ENCODE measurements around the gene ANO10. TPM values are rescaled to one million over a fixed set of nuclear protein-coding genes. Genes with fewer than 3 reads are reported as not detected.

Gene ANO10
- total and polyA plus RNA-seq, 7 donors = 9.0 to 30.5 (median 16.8) TPM

- DNase-seq = no peak
- WGBS, 2 donors = 93 to 94% methylated on average over 11 of the region's 11 CpGs
- no peak for TF ChIP-seq POLR2AphosphoS5 (IDR thresholded peaks at IDR 0.05)
- no peak for TF ChIP-seq CTCF (IDR thresholded peaks at IDR 0.05)
- TF ChIP-seq EP300 (IDR thresholded peaks at IDR 0.05) = no peak
- TF ChIP-seq POLR2A (IDR thresholded peaks at IDR 0.05) = no peak
- no peaks in the 10 kb centered on the region for H3K9me3 ChIP-seq
- no peak overlapping the region for H3K4me3 ChIP-seq
- H3K4me1 ChIP-seq = peaks cover 0 to 19% (median 7%) of the 10 kb centered on the region in 4 donors
- H3K27ac ChIP-seq = no peak overlapping the region
- intact Hi-C loops (cut with DNase I) = loop anchor here (5.0 kb wide), 1 partner anchor 130 kb away; the partner anchor contains the start of gene SNRK
- no peaks in the 10 kb centered on the region for H3K36me3 ChIP-seq
- no peaks in the 10 kb centered on the region for H3K27me3 ChIP-seq
Observed at GRCh38 chr3:43417133-43417532, 204.7 kb downstream of the ANO10 start.

GRCh38 chr3:43415088-43415487, 206.7 kb downstream of the ANO10 start:
- Histone ChIP-seq H3K27me3 (no peaks in the 10 kb centered on the region), H3K9me3 (no peaks in the 10 kb centered on the region), H3K4me3 (no peak overlapping the region), H3K4me1 (peaks cover 0 to 26% (median 13%) of the 10 kb centered on the region in 4 donors), H3K27ac (no peak overlapping the region), H3K36me3 (no peaks in the 10 kb centered on the region)
- intact Hi-C loops (cut with DNase I) = loop anchor here (5.0 kb wide), 1 partner anchor 128 kb away; the partner anchor contains the start of gene SNRK
- 94 to 96% methylated on average over 5 of the region's 5 CpGs for WGBS, 2 donors
- DNase-seq = no peak
- TF ChIP-seq CTCF (IDR thresholded peaks at IDR 0.05) (no peak), POLR2AphosphoS5 (IDR thresholded peaks at IDR 0.05) (no peak), POLR2A (IDR thresholded peaks at IDR 0.05) (no peak), EP300 (IDR thresholded peaks at IDR 0.05) (no peak)

- Histone ChIP-seq H3K4me1 (peaks cover 0 to 23% (median 11%) of the 10 kb centered on the region in 4 donors), H3K36me3 (no peaks in the 10 kb centered on the region), H3K4me3 (no peak overlapping the region), H3K27ac (peak overlapping the region in 1 of 4 donors; percentile 17), H3K27me3 (no peaks in the 10 kb centered on the region), H3K9me3 (no peaks in the 10 kb centered on the region)
- WGBS, 2 donors = 86 to 88% methylated on average over 7 of the region's 7 CpGs
- DNase-seq = no peak
- intact Hi-C loops (cut with DNase I) = no loop called here
- TF ChIP-seq POLR2AphosphoS5 (IDR thresholded peaks at IDR 0.05) = no peak
- TF ChIP-seq POLR2A (IDR thresholded peaks at IDR 0.05) = no peak
- no peak for TF ChIP-seq EP300 (IDR thresholded peaks at IDR 0.05)
- no peak for TF ChIP-seq CTCF (IDR thresholded peaks at IDR 0.05)
Observed at GRCh38 chr3:43413676-43414368, 208.0 kb downstream of the ANO10 start.

- TF ChIP-seq POLR2A (IDR thresholded peaks at IDR 0.05) = no peak
- no peak for TF ChIP-seq POLR2AphosphoS5 (IDR thresholded peaks at IDR 0.05)
- no peak for TF ChIP-seq EP300 (IDR thresholded peaks at IDR 0.05)
- TF ChIP-seq CTCF (IDR thresholded peaks at IDR 0.05) = no peak
- intact Hi-C loops (cut with DNase I) = no loop called here
- H3K4me1 ChIP-seq = peaks cover 0 to 18% (median 7%) of the 10 kb centered on the region in 4 donors
- no peak for DNase-seq
- H3K9me3 ChIP-seq = no peaks in the 10 kb centered on the region
- H3K4me3 ChIP-seq = no peak overlapping the region
- no peaks in the 10 kb centered on the region for H3K36me3 ChIP-seq
- H3K27ac ChIP-seq = no peak overlapping the region
- H3K27me3 ChIP-seq = no peaks in the 10 kb centered on the region
- WGBS, 2 donors = 95 to 98% methylated on average over 1 of the region's 1 CpG
Observed at GRCh38 chr3:43411429-43411828, 210.4 kb downstream of the ANO10 start.
